Measurements from ENCODE around the gene PTPRD.

DNA sequence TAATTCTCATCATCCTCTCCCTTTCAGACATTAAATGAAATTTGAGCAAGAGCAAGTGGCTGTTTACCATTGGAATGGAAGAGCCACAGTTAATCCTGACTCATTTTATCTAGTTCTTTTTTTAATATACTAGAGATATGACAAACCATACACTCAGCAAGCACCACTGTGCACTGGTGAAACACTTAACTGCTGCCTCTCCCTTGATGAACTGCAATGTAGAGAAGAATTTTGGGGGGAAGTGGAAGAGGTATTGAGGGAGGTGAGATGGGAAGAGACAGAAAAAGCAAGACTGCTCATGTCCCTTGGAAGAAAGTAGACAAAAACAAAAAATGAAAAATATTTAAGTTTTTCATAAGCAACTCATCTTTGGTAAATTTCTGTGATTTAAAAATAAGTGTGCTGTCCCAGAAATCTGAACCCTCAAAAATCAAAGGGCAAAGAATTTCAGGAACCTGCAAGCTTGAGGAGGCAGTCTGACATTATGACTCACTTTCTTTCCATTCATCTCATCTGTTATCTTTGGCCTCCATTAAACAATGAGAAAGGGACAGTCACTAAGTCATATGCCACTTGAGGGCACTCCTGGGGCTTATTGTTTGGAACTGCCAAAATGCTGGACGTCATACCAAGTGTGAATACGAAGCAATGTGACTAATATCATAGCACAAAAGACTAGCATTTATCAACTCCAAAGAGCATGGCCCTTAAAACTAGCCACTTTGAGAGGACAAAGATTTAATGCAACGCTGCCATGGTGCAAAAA lies 2246.5 kb downstream of the PTPRD start:
- TF ChIP-seq POLR2AphosphoS5 (IDR thresholded peaks at IDR 0.05; ENCODE audit: low read depth, low read length) = no peak
- TF ChIP-seq TAF1 (IDR thresholded peaks at IDR 0.05; ENCODE audit: borderline replicate concordance, low read depth, low read length) = no peak

Measured in GM12892 (cell line).